WI38 (cell line): ENCODE results near the gene AUH.

Experiments
- H3K4me3 ChIP-seq: 2 replicates; pipeline ENCODE4 v1.5.1; 2011; ENCODE audit warnings: low read depth, mild to moderate bottlenecking, control low read depth, low read length
- TF ChIP-seq, protein P1 (sequence below): IDR thresholded peaks from 2 replicates; pipeline ENCODE4 v1.5.1; 2012; ENCODE audit warnings: low read depth, mild to moderate bottlenecking, control low read depth, low read length

The AUH gene

DNA sequence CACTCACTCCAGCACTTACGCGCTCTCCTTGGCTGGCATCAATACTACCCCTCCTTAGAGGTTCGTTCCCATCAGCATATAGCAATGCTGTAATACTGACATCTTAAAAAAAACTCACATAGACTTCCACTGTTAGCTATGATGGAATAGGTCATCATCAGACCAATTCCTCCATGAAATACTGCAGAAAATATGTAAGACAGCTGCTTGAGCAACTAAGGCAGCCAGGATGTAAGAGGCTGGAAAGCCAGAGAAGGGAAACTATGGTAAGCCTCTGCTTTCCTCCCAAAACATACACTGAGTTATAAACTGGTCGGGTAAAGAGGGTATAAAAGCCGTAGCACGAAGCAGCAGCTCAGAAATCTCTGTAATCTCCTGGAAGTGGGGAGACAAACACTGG, 33.5 kb downstream of the AUH start:
- TF ChIP-seq, protein P1, sequence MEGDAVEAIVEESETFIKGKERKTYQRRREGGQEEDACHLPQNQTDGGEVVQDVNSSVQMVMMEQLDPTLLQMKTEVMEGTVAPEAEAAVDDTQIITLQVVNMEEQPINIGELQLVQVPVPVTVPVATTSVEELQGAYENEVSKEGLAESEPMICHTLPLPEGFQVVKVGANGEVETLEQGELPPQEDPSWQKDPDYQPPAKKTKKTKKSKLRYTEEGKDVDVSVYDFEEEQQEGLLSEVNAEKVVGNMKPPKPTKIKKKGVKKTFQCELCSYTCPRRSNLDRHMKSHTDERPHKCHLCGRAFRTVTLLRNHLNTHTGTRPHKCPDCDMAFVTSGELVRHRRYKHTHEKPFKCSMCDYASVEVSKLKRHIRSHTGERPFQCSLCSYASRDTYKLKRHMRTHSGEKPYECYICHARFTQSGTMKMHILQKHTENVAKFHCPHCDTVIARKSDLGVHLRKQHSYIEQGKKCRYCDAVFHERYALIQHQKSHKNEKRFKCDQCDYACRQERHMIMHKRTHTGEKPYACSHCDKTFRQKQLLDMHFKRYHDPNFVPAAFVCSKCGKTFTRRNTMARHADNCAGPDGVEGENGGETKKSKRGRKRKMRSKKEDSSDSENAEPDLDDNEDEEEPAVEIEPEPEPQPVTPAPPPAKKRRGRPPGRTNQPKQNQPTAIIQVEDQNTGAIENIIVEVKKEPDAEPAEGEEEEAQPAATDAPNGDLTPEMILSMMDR: no peak
- H3K4me3 ChIP-seq: no peak overlapping the region

- H3K4me3 ChIP-seq: no peak overlapping the region
- TF ChIP-seq, protein P1: no peak
Measured at GRCh38 chr9:91321691-91322090, 40.0 kb downstream of the AUH start.

- H3K4me3 ChIP-seq: no peak overlapping the region
- TF ChIP-seq, protein P1: no peak
Measured at GRCh38 chr9:91320299-91320698, 41.4 kb downstream of the AUH start.

- TF ChIP-seq, protein P1: no peak
- no peak overlapping the region for H3K4me3 ChIP-seq
Measured at GRCh38 chr9:91316093-91316492, 45.6 kb downstream of the AUH start.

- TF ChIP-seq, protein P1: no peak
- no peak overlapping the region for H3K4me3 ChIP-seq
Measured at GRCh38 chr9:91315191-91315590, 46.5 kb downstream of the AUH start.

DNA sequence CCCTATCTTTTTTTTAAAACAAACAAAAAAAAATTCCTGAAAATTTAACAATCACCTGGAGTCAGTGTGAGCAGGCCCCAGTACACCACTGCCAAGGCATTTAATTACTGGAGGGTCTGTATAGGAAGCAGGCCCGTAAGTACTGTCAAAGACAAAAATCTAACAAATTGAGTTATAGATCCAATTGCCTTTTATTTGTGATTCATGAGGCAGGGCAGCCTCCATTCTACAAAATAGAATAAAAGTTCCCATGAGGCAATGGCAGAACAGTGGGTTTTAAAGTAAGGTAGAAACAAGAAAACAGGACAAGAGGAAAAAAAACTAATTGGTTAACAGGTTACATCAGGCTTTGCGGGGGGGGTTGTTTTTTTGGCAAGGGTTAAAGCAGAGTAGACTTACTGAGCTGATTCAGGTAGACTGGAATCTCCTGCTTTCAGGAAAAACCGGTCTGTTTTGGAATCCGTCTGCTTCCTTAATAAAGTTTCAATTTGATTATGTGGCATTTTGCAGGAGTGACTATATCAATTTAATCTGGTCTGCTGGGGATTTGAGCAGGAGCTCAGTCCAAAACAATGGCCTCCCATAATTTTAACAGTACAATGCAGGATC, 48.9 kb downstream of the AUH start:
- TF ChIP-seq, protein P1: no peak
- no peak overlapping the region for H3K4me3 ChIP-seq

DNA sequence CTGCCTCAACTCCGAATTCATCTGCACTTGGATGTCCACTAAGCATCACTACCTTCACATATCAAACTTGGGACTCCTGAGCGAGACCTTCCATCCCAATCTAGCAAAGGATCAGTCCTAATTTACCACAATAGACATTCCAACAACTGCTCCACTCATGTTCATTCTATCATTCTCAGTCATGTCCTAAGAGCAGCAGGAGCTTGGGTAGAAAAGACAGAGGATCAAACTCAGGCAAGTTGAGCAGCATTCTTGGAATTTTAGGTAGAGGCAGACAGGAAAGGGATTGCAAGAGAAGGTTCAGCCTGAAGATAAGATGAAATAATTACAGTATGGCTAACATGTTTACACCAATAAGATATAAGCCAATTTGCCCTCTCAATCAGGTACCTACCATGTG, 51.7 kb downstream of the AUH start:
- TF ChIP-seq, protein P1: no peak
- no peak overlapping the region for H3K4me3 ChIP-seq
